Stimulated activated CD4-positive, alpha-beta T cell treated with anti-CD3 and anti-CD28 coated beads, Interleukin-15, amount 100 ng/mL, for 1 hour (primary cell): ENCODE measurements around the gene ASB5.
"Not testable (repeated sequence)": the region's sequence is repeated elsewhere in the genome, so short reads cannot be mapped to it uniquely, and the experiment has no call there.

Experiments used
- DNase-seq, 2 donors: peaks; one replicate each; pipeline ENCODE4 v3.0.0-alpha.2; 2020; ENCODE audit warnings: low read depth in 1 of 2, low spot score in 1 of 2

The ASB5 gene

GRCh38 chr4:176279560-176279959 is 10.5 kb upstream of the ASB5 start:
- not testable (repeated sequence) for DNase-seq

GRCh38 chr4:176277162-176277904 is 8.3 kb upstream of the ASB5 start:
- no peak for DNase-seq

- DNase-seq: no peak
These were observed 7.7 kb upstream of the ASB5 start for GRCh38 chr4:176276710-176277109.

DNA sequence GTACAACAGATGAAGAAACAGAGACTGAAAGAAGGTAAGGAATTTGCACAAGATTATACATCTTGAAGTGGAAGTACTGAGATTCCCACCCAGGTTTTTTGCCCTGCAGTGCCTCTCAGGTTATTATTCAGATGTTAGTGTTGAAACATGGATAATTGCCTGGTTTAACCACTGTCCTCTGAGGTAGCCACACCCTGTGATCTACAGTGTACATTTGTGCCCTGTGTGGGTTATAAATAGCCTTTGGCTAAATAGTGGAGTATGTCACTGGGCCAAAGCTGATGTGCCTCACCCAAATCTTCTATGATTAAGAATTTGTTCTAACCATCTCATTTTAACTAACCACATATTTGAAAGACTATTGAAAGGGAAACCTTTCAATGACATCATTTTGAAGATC is 5.4 kb upstream of the ASB5 start:
- DNase-seq: no peak

DNA sequence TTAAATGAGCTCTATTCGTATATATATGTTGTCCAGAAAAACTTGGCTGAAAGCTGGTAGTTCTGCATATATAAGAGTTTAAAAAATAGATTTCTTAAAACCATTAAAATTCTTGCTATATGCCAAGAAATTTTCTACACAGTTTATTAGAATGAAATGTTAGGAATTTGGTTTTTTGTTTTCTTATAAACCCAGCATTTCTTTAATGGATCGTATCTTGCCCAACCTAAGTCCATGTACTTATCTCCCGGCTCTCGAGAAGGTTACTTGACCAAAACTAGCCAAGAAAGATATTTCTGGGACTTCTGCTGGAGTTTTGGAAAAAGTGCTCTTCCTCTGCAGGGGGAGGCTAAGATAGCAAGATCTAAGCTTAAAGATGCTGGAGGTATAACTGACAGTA is 4.7 kb upstream of the ASB5 start:
- DNase-seq: no peak

DNA sequence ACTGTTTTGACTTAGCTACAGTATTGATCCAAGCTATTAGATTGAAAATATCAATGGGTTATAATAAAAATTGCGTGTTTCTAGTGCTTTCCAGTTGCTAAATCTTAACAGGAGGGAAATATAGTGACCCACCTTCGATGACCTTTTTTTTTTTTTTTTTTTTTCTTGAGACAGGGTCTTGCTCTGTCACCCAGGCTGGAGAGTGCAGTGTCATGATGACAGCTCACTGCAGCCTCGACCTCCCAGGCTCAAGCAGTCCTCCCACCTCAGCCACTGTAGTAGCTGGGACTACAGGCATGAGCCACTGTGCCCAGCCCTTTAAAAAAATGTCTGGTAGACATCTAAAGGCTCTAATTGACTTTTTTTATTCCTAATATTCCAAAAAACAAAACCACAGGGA is 3.8 kb upstream of the ASB5 start:
- no peak for DNase-seq

GRCh38 chr4:176271749-176272148 is 2.7 kb upstream of the ASB5 start:
- no peak for DNase-seq

DNA sequence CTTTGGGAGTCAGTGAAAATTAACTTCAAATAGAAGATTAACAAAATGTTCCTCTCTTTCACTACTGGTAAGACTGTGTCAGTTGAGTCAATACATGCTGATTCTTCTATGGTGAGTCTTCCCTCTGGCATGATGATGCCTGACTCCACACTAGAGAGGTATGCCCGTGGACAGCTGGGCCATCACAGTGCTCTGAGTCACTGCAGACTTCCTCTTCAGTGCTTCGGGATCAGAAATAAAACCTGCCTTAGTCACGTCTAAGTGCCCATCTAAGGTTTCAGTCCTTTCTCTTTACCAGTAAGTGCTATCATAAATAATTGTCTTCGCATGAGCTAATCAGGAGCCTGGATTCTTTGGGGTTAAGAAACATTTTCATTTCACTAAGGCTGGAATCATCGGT is 1.6 kb upstream of the ASB5 start:
- no peak for DNase-seq

GRCh38 chr4:176266026-176266425 is 3.0 kb downstream of the ASB5 start:
- DNase-seq: no peak

DNA sequence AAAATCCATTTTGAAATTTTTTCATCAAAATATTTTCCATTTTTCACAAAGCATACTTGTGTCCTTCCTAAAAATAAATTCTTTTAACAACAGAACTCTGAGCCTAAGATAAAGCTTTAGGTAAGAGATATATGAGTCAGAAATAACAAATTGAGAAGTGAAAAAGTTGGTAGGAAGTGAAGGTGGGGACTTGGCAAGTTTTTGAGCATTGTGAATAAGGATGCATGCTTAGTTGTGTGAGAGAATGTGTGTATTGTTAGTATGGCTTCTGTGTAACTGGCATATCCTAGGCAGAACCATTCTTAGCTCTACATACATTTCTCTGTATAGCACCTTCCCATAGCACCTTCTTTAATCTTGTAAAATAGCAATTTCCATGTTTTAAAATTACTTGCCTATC is 6.8 kb downstream of the ASB5 start:
- no peak for DNase-seq

GRCh38 chr4:176261481-176261880 is 7.5 kb downstream of the ASB5 start:
- no peak for DNase-seq

GRCh38 chr4:176261018-176261417 is 8.0 kb downstream of the ASB5 start:
- DNase-seq: no peak

GRCh38 chr4:176259330-176260090 is 9.5 kb downstream of the ASB5 start:
- no peak for DNase-seq

GRCh38 chr4:176258135-176258534 is 10.9 kb downstream of the ASB5 start:
- DNase-seq: no peak

DNA sequence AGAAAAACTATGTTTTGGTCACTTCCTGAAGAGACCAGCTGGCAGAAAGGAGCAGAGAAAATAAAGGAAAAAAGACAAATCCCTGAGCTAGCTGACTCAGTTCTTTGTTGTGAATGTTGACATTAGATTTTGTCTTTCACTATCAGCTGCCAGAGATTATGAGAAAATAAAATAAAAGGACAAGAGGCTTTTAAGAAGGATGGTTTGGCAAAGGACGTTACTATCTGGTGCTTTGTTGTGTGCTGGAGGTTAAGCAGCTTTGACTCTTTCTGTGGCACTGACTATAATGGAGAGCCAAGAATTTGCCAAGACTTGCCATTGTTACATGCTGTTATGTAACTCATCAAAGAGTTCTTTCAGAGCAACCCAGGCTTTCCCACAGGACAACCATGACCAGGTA is 12.1 kb downstream of the ASB5 start:
- no peak for DNase-seq

DNA sequence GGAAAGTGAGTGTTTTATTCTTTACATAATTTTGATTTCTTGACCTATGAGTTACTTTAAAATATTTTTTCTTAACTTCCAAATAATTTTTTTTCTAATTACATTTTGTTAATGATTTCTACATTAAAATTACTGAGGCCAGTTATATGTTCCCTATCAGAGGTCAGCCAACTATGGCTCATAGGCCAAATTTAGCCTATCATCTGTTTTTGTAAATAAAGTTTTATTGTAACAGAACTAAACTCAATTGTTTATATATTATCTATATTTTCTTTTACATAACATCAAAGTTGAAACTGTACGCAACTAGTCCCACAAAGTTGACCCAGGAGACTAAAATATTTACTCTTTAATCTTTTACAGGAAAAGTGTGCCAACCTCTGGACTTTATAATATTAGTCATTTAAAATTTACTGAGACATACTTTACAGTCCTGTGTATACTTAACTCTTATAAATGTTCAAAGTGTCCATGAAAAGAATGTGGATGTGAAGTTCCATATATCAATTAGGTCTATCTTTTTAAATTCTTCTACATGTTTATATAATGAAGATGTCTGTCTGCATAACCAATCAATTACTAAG is 26.2 kb downstream of the ASB5 start:
- DNase-seq: no peak

GRCh38 chr4:176241703-176242102 is 27.3 kb downstream of the ASB5 start:
- no peak for DNase-seq

- DNase-seq: no peak
These were observed 30.2 kb downstream of the ASB5 start for GRCh38 chr4:176238826-176239225.

DNA sequence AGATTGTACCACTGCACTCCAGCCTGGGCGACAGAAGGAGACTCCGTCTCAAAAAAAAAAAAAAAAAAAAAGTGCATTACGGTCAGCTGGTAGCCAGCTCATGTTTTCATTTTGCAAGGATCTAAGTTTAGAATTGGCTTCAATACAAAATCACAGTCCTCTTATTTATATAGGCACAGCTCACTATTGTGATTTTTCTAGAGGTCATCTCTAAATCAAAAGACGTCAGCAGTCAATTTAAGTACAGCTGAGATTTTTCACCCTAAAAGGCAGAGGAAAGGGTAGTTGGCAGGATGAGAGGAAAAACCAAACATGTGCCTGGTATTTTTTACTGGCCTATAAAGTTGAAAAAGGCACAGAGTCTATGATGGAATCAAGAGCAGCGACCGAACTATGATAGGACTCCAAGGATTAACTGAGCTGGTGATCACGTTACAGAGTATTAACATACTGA is 30.8 kb downstream of the ASB5 start:
- no peak for DNase-seq

- no peak for DNase-seq
These were observed 32.1 kb downstream of the ASB5 start for GRCh38 chr4:176236946-176237345.

GRCh38 chr4:176230836-176231235 is 38.2 kb downstream of the ASB5 start:
- DNase-seq: no peak

- no peak for DNase-seq
These were observed 39.4 kb downstream of the ASB5 start for GRCh38 chr4:176229645-176230044.
